GF-D8 (cell line): ENCODE data around the gene MBLAC1.

Experiments
- DNase-seq: peaks from one replicate; lab custom pipeline; 2025; lab: John Stamatoyannopoulos, UW

MBLAC1 gene

DNA sequence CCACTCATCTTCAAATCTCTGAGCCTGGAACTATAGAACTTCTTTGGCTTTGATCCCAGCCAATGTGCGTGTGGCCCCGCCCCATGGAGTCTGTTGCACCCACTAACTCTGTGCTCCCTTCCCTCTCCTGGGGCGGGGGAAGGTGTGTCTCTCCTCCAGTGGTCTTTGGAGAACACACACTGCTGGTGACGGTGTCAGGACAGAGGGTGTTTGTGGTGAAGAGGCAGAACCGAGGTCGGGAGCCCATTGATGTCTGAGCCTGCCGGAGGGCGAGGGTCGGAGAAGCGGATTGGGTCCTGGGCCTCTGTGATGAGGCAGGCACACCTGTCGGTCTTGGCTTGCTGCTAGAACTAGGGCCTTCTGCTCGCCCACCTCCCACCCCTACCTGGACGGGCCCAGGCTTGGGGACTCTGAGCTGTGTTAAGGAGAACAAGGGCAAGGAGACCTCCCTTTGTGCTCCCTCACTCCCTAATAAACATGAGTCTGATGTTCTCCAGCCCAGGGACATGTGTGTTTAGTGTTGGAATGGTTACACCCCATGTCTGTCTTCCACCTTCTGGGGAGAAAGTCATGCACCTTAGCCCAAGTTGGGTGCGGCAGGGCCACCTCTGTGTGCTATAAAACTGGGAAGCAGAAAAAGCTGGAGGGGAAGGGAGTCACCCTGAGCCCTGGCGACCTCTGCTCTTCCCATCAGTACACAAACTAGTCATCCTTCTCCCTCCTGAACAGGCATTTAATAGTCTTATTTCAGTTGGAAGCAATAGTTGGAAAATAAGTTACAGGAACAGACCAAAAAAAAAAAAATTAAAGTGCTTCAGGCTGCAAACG is 27.2 kb downstream of the MBLAC1 start:
- DNase-seq = no peak

GRCh38 chr7:100154651-100155491 is 28.1 kb downstream of the MBLAC1 start:
- DNase-seq = no peak

GRCh38 chr7:100155553-100156317 is 29.0 kb downstream of the MBLAC1 start:
- DNase-seq = no peak

DNA sequence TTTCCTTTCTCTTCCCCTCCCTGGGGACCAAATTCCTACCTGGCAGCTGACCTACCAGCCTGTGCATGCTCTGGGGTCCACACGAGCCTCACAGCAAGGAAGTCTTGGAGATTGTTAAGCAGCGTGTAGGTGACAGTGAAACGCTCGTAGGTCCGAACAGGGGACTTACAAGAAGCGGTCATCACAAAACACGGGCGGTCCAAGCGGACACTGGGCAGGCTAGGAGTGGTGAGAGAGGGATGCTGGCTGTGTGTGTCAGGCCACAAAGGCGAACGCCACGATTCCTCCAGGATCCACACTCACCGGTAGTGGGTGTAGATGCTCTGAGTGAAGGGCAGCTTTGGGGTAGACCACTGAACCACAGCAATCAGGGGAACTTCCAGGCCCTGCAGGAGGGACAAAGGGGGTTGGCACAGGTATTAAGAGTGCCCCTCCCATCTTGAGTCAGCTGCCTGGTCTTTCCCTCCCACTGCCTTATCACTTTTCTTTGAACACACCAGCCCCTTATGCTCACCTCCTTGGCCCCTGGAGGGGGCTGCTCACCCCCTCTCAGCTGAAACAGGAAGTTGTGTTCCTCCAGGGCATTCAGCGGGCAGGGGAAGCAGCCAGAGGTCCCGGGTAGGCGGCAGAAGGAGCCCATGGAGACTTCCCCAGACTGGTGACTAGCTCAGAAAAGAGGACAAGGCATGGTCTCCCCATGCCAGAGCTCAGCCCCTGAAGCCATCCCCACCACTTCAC is 29.7 kb downstream of the MBLAC1 start:
- DNase-seq = peak; percentile 37

DNA sequence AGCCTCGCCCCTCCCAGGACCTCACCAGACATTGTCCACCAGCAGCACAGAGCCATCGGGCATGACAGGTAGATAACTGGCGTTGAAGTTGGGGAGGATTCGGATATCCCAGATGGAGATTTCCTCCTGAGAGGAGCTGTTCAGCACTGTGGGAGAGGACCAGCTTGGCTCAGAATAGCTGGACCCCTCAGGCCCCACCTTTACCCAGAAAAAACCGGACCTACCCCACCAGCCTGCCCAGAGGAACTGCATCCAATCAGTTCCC is 30.2 kb downstream of the MBLAC1 start:
- no peak for DNase-seq

DNA sequence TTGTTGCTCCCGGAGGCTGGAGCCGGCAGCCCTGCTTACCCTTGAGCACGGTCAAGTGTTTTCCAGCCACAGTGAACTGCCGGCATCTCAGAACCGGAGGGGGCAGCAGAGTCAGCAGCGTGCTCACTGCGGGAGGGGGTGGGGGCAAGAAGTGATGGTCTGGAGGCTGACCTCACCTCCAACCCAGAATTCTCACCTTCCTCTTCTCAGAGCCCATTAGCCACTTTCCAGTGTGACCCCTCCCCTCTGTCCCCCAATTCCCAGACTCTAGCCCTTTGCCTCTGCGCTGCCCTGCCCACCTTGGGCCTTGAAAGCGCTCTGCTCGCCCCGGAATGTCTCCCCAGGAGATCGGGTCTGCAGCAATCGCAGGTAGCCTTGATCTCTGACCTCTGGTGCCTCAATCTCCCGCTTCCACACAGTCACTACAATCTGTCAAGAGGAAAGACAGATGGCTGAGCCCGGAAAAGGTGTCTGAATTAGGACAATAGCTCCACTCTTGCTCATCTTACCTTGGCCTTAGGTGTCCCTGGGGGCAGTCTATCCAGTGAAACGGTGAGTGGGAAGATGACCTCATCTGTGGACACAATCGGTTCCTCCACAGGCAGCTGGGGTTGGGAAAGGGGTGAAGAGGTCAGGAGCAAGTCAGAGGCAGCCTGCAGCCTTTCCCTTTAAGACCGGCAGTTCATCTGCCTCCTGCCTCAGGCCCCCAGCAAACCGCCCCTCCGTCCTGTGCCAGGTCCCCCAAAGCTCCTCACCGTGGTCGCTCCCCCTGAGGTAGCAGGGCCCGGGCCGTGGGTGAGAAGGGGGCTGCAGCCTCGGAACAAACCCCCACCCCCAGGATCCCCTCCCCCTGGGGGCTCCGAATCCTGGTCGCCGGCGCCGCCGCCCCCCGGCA is 30.8 kb downstream of the MBLAC1 start:
- DNase-seq = no peak

- DNase-seq = peak; percentile 91
Observed at GRCh38 chr7:100158229-100159098, 31.7 kb downstream of the MBLAC1 start, which contains the start of gene TRAPPC14. Gene TRAPPC14 (minus strand): TSS chr7:100158723. CDS start chr7:100158499, 224 bp downstream.

GRCh38 chr7:100159099-100159623 is 32.4 kb downstream of the MBLAC1 start:
- DNase-seq = no peak

GRCh38 chr7:100160067-100160466 is 33.3 kb downstream of the MBLAC1 start:
- no peak for DNase-seq

- no peak for DNase-seq
Observed at GRCh38 chr7:100163006-100163531, 36.3 kb downstream of the MBLAC1 start.

GRCh38 chr7:100163871-100164270 is 37.1 kb downstream of the MBLAC1 start:
- DNase-seq = no peak

DNA sequence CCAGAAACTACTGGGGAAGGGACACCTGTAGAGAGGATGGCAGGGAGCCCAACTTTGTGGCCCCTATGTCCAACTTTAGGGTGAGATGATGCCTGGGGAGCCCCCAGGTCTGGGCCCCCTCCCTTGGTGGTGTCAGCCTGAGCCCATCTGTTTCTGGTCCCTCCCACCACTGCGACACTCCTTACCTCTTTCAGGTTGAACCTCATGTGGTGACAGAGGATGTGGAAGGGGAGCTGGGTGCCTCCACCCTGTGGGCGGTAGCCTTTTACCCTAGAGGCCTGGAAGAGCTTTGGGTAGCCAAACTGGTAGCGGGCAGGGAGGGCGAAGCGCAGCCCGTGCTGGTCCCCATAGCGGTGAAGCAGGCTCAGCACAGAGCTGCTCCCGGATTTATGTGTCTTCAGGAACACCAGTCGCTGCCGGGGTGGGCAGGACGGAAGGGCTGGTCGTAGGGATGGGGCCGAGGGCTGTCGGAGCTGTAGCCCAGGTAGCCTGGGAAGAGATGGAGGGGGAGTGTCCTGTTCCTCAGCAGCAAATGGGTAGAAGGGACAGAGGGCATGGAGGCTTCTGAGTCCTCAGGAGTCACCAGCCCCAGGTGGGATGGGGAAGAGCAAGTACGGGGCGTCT is 39.7 kb downstream of the MBLAC1 start:
- no peak for DNase-seq

DNA sequence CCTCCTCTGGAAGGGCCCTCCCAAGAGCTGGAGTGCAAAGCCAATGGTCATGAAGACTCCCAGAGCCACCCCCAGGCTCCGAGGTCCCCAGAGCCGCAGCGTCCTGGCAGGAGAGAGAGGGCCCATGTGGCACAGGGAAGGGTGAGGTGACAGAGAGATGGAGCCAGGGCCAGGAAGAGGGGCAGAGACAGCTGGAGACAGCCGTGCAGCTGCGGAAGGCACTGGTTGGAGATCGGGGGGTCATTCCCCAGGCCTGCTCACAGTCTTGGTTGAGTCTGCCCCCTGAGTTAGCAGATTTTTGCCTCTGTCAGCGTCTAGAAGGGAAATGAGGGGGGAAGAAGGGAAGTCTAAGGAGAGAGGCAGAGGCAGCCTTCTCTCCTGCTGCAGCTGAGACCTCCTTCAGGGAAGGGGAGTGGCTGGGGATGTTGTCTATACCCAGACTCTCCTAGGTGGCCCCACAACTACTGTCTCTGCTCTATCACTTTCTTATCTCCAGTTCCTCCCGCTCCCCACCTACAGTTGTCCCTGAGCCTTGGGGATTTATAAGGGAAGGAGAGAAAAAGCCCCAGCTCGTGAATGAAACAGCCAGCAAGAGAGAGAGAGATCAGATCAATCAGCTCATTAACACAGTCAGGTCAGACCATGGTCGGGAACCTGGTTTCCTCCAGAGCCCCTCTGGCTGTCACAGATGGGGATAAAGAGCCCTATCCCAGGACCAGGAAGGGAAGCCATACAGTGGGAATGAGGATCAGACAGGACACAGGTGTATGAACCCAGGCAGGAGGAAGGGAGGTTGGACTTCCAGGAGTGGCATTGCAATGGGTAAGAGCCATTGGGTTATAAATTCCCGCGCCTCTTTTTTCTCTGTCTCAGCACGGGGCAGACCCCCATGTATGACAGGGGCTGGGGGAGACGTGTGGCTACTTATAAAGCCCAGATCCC is 40.5 kb downstream of the MBLAC1 start:
- no peak for DNase-seq

DNA sequence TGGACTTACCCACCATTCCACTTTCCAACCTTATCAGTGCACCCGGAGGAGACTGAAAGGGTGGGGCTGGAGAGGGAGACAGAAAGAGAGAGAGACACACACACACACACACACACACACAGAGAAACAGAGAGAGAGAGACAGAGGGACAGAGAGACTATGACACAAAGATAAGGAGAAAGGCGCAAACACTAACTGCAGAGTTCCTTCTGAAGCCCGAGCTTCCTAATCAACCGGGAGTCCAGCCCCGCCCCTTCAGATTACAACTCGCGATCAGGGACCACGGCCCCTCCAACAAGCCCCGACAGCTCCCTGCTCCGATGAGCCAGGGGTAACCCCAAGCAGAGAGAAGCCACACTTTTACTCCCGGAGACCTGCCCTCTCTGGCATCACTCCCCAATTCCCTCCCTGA is 41.2 kb downstream of the MBLAC1 start:
- no peak for DNase-seq

DNA sequence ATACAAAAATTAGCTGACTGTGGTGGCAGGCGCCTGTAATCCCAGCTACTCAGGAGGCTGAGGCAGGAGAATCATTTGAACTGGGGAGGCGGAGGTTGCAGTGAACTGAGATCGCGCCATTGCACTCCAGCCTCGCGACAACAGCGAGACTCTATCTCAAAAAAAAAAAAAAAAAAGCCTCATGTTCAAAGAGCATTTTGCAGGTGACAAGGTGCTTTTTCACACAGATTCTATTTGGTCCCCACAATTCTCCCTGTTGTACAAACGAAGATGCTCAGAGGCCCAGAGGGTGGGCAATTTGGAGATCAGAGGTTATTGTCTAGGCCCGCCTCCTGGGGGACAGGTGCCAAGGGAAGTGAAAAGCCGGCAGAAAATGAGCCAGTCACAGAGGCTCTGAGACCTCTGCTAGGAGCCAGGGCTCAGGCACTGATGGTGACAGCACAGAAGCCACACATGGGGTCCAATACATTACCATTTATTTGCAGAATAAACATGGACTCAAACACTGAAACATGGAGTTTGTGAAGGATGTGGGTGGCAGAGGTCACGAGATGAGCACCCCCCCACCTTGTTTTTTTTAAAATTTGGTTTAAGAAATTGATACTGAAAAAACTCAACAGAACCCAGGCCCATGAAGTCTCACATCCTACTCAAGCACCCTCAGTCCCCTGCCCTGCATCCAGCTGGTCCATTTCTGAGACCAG is 42.5 kb downstream of the MBLAC1 start:
- no peak for DNase-seq

DNA sequence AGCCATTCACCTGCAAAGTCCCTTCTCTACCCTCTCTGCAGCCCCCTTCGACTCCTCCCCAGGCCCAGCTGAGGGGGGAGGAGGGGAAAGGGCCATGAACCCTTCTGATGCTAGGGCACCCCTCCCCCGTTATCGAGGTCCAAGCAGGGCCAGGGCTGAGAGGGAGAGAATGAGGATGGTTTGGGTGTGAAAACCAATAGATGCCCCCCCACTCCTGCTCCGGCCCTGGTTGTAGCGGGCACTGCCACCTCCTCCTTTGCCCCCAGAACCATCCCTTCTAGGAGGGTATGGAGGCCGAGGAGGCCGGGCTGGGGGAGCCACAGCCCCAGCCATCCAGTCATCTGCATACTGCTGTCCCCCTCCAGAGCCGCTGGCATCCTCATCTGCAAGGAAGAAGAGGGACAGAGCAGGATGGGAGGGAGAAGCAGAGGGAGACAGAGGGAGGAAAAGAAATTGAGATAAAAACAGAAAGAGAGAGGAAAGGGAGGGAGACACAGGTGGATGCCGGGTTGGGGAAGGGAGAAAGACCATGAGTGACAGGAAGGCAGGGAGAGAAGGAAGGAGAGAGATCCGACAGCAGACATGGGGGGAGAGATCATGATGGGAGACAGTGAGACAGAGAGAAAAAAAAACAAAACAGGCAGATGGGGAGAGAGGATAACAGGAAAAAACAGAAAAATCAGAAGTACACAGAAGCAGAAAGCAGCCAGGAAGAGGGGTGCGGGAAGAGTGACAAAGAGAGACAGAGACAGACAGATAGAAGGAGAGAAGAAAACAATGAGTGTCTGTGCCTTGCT is 43.5 kb downstream of the MBLAC1 start:
- DNase-seq = no peak
